ENCODE measurements around the gene NR5A1. TPM values are rescaled to one million over a fixed set of nuclear protein-coding genes. Genes with fewer than 3 reads are reported as not detected.

The NR5A1 gene
- total RNA-seq, 4 donors from 2014 or later, result not detected

GRCh38 chr9:124439086-124439485, 68.1 kb downstream of the NR5A1 start:
- peaks cover 0 to 13% (median 0%) of the 10 kb centered on the region in 3 donors for H3K4me1 ChIP-seq
- intact Hi-C loops (cut with DNase I), result no loop called here
- TF ChIP-seq POLR2A (IDR thresholded peaks at IDR 0.05) (no peak), CTCF (IDR thresholded peaks at IDR 0.05) (no peak)

DNA sequence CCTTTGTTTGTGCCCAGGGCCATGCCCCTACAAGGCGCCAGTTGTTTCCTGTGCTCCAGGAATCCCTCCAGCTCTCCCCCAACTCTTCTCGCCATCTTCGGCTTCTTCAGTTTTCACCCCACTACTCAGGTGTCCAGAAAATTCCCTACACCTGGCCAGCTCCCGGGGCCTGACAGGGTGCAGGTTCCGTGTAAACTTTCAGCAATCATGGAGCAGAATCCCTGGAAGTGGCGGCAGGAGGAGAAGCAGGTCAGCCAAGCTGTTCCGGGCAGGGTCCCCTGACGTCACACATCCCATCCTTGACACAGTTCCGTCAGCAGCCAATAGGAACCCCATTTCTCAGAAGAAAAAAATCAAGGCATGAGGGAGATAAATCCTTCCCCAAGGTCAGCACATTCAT, 69.1 kb downstream of the NR5A1 start:
- DNase-seq, result no peak

More at GRCh38 chr9:124439086-124439485, 68.1 kb downstream of the NR5A1 start:
- Histone ChIP-seq H3K27me3 (peaks cover 0 to 26% (median 0%) of the 10 kb centered on the region in 4 donors), H3K9me3 (no peaks in the 10 kb centered on the region), H3K36me3 (no peaks in the 10 kb centered on the region), H3K4me3 (no peak overlapping the region), H3K27ac (no peak overlapping the region)
- no peak for DNase-seq
- 91 to 100% methylated on average over 1 of the region's 1 CpG for WGBS, 2 donors

DNA sequence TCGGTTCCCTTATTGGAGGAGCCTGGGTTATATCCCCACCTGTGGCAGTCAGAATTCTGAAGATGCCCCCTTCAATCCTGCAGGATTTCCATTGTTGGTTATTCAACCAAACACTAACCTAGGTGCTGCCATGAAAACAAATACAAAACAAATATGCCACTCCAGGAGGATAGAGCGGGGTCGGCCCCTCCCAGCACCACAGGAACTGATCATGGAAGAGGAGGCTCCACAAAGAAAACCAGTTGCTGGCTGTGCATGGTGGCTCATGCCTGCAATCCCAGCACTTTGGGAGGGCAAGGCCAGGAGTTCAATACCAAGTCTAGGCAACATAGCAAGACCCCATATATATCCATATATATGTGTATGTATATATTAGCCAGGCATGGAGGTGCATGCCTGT, 70.1 kb downstream of the NR5A1 start:
- WGBS, 2 donors, result 95 to 100% methylated on average over 2 to 3 of the region's 3 CpGs
- DNase-seq, result no peak
- H3K4me1 ChIP-seq, result peaks cover 0 to 10% (median 0%) of the 10 kb centered on the region in 3 donors
- H3K27me3 ChIP-seq, result peaks cover 0 to 36% (median 0%) of the 10 kb centered on the region in 4 donors
- no peaks in the 10 kb centered on the region for H3K9me3 ChIP-seq
- H3K4me3 ChIP-seq, result no peak overlapping the region
- intact Hi-C loops (cut with DNase I), result no loop called here
- no peak for TF ChIP-seq POLR2A (IDR thresholded peaks at IDR 0.05)
- no peaks in the 10 kb centered on the region for H3K36me3 ChIP-seq
- H3K27ac ChIP-seq, result no peak overlapping the region

More for the DNA sequence above, 69.1 kb downstream of the NR5A1 start:
- Histone ChIP-seq H3K36me3 (no peaks in the 10 kb centered on the region), H3K27ac (no peak overlapping the region), H3K9me3 (no peaks in the 10 kb centered on the region), H3K27me3 (peaks cover 0 to 29% (median 0%) of the 10 kb centered on the region in 4 donors), H3K4me1 (peaks cover 0 to 10% (median 0%) of the 10 kb centered on the region in 3 donors), H3K4me3 (no peak overlapping the region)
- intact Hi-C loops (cut with DNase I), result no loop called here
- no peak for TF ChIP-seq CTCF (IDR thresholded peaks at IDR 0.05)
- no peak for TF ChIP-seq POLR2A (IDR thresholded peaks at IDR 0.05)
- 82 to 89% methylated on average over 7 to 8 of the region's 9 CpGs for WGBS, 2 donors

GRCh38 chr9:124436320-124436719, 70.9 kb downstream of the NR5A1 start:
- no peaks in the 10 kb centered on the region for H3K36me3 ChIP-seq
- intact Hi-C loops (cut with DNase I), result no loop called here
- H3K9me3 ChIP-seq, result no peaks in the 10 kb centered on the region
- no peak overlapping the region for H3K4me3 ChIP-seq
- H3K4me1 ChIP-seq, result peaks cover 0 to 10% (median 0%) of the 10 kb centered on the region in 3 donors
- DNase-seq, result no peak
- no peak overlapping the region for H3K27ac ChIP-seq
- peaks cover 0 to 35% (median 0%) of the 10 kb centered on the region in 4 donors for H3K27me3 ChIP-seq
- TF ChIP-seq CTCF (IDR thresholded peaks at IDR 0.05), result no peak
- no peak for TF ChIP-seq POLR2A (IDR thresholded peaks at IDR 0.05)

Other genes starting within 250 kb of the NR5A1 start
- gene NEK6, start 249.4 kb downstream of the NR5A1 start, total RNA-seq, result 10 to 100 TPM in 2 of 4 donors, 1 to 10 TPM in 2; 2.0 to 15.3 (median 7.3) TPM
- 100 to 1,000 TPM; 114 to 229 (median 170) TPM for gene PSMB7, start 92.0 kb downstream of the NR5A1 start, total RNA-seq
- under 1 TPM in 1 of 4 donors, not detected in 3; 0.35 TPM for gene ADGRD2, start 56.9 kb downstream of the NR5A1 start, total RNA-seq